Hematopoietic multipotent progenitor cell treated with erythropoietin and hydrocortisone succinate and interleukin-3 and kit ligand, for 17 days (in vitro differentiated cells): Measurements from ENCODE around the gene OR5K4.
"Not testable (repeated sequence)": the region's sequence is repeated elsewhere in the genome, so short reads cannot be mapped to it uniquely, and the experiment has no call there.

Experiments
- DNase-seq: peaks from one replicate; pipeline ENCODE4 v3.0.0-alpha.2; 2015; ENCODE audit warnings: low spot score

OR5K4 gene

GRCh38 chr3:98371853-98372252 lies 18.2 kb downstream of the OR5K4 start:
- no peak for DNase-seq

GRCh38 chr3:98372445-98372844 lies 18.8 kb downstream of the OR5K4 start:
- DNase-seq: no peak

GRCh38 chr3:98376631-98377030 lies 23.0 kb downstream of the OR5K4 start:
- no peak for DNase-seq

- no peak for DNase-seq
Observed at GRCh38 chr3:98388147-98388546, 34.5 kb downstream of the OR5K4 start.

GRCh38 chr3:98390366-98390765 lies 36.7 kb downstream of the OR5K4 start, which contains the start of gene OR5K3:
Gene OR5K3 (plus strand): TSS chr3:98390666. CDS start chr3:98390666, 0 bp downstream.
- no peak for DNase-seq

GRCh38 chr3:98395101-98395500 lies 41.4 kb downstream of the OR5K4 start:
- DNase-seq: no peak

GRCh38 chr3:98396482-98396881 lies 42.8 kb downstream of the OR5K4 start:
- not testable (repeated sequence) for DNase-seq

GRCh38 chr3:98398513-98398912 lies 44.9 kb downstream of the OR5K4 start:
- DNase-seq: no peak

- DNase-seq: no peak
Observed at GRCh38 chr3:98402507-98402906, 48.9 kb downstream of the OR5K4 start.

GRCh38 chr3:98404010-98404409 lies 50.4 kb downstream of the OR5K4 start:
- DNase-seq: no peak
